H1 (cell line): ENCODE measurements around the gene NEK10. TPM values are rescaled to one million over a fixed set of nuclear protein-coding genes. Genes with fewer than 3 reads are reported as not detected.

Experiments used
- CHD2 ChIP-seq: IDR thresholded peaks from 2 replicates; pipeline ENCODE4 v1.6.1; 2012; ENCODE audit warnings: low read length, improper control_type of control experiment
- CTBP2 ChIP-seq: IDR thresholded peaks from 2 replicates; pipeline ENCODE4 v1.7.0; 2011; ENCODE audit warnings: borderline replicate concordance, mild to moderate bottlenecking, moderate library complexity, mixed read lengths, low read length; ENCODE audit not compliant: insufficient read depth, insufficient read length
- GTF2F1 ChIP-seq: IDR thresholded peaks from 2 replicates; pipeline ENCODE4 v1.6.1; 2012; ENCODE audit warnings: low read depth, low read length, improper control_type of control experiment, borderline replicate concordance
- HDAC2 ChIP-seq, 2 experiments: fragments of 300-600 bp in 1 of 2; sonication (generic) in 1 of 2; IDR thresholded peaks; 2 replicates each; pipeline ENCODE4 v1.6.1; 2011 to 2012; ENCODE audit warnings: low read depth in 2 of 2, low read length in 2 of 2, mild to moderate bottlenecking in 2 of 2, moderate library complexity in 2 of 2, borderline replicate concordance in 1 of 2, inconsistent platforms in 1 of 2
- NRF1 ChIP-seq: IDR thresholded peaks from 2 replicates; pipeline ENCODE4 v1.6.1; 2011; ENCODE audit warnings: mild to moderate bottlenecking, low read depth, low read length, improper control_type of control experiment
- POU5F1 ChIP-seq: IDR thresholded peaks from 2 replicates; pipeline ENCODE4 v1.6.1; 2011; ENCODE audit warnings: low read depth, mild to moderate bottlenecking, low read length, moderate library complexity
- RBBP5 ChIP-seq: IDR thresholded peaks from 2 replicates; pipeline ENCODE4 v1.7.1; 2012; ENCODE audit warnings: low read depth, mild to moderate bottlenecking, inconsistent platforms, low read length, moderate library complexity, borderline replicate concordance
- SP2 ChIP-seq: IDR thresholded peaks from 2 replicates; pipeline ENCODE4 v1.6.1; 2012; ENCODE audit warnings: mild to moderate bottlenecking, low read length, inconsistent platforms
- TBP ChIP-seq: IDR thresholded peaks from 2 replicates; pipeline ENCODE4 v1.6.1; 2011; ENCODE audit warnings: low read depth, low read length, improper control_type of control experiment
- polyA plus RNA-seq, 7 experiments: library from polyadenylated mRNA; depleted of rRNA in 3 of 7; stranded (reverse) in 5 of 7; unstranded in 2 of 7; fragments of >200 nt in 5 of 7; fragments of 200-250 nt in 2 of 7; gene quantifications; 1 replicate in 5 of 7; 2 replicates in 1 of 7; 4 replicates in 1 of 7; pipeline versions ENCODE4 v1.2.1 to v1.2.3, GENCODE V29; 2011 to 2013; ENCODE audit warnings: missing spikeins in 2 of 7, mixed read lengths in 2 of 7
- total RNA-seq: library from RNA; stranded (reverse); fragmentation: NEBNext Ultra II Directional; extraction: Animal tissue kit (Norgen Biotek cat#: 25700); gene quantifications from 2 replicates; pipeline ENCODE4 v1.2.1, GENCODE V29; 2021

Gene NEK10
- total and polyA plus RNA-seq, 2 of the 8 experiments (the other 6 are each of a cell fraction or from before 2014, with no cell fraction given): 0.18 to 0.50 TPM

DNA sequence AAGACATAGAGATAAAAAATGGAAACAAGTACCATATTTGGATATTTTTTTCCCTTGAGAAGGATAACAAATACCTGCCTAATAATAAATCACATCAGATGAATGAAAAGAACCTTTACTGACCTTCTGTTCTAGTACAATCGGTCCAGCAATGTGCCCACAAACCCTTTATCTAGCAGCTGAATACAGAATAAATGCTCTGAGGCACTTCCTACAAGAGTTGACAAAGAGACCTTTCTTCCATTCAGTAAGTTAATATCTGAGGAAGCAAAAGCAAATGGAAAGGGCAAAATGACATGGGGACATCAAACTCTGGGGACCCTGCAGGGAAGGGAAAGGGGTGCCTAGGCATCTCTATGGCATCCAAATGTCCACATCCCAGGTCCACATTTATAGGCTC, 115.8 kb downstream of the NEK10 start (continued):
- TF ChIP-seq CHD2 (no peak), SP2 (no peak), HDAC2 (IDR thresholded peaks at IDR 0.05; ENCODE audit: borderline replicate concordance in 1 of 2, low read depth in 2 of 2, low read length in 2 of 2) (no peak), RBBP5 (no peak), GTF2F1 (no peak), NRF1 (no peak), POU5F1 (no peak), TBP (no peak), CTBP2 (no peak)
